Measurements from ENCODE around the gene CADM3. TPM values are rescaled to one million over a fixed set of nuclear protein-coding genes. Genes with fewer than 3 reads are reported as not detected.

The CADM3 gene
- total and polyA plus RNA-seq, 2 experiments from 2014 or later = 0.37 to 0.77 TPM

- H3K36me3 ChIP-seq (replicated peaks; ENCODE audit: insufficient read depth, low read depth) = no peaks in the 10 kb centered on the region
- 3% methylated on average over 3 of the region's 3 CpGs for WGBS (ENCODE audit: low lambda C conversion rate, missing lambda C conversion rate)
- no peaks in the 10 kb centered on the region for H4K20me1 ChIP-seq (ENCODE audit: insufficient read depth, poor library complexity, severe bottlenecking)
- no peaks in the 10 kb centered on the region for H3K9me3 ChIP-seq (ENCODE audit: low read depth)
- H2AFZ ChIP-seq = no peak overlapping the region
- no peak overlapping the region for H3K4me3 ChIP-seq
- peaks cover 48% of the 10 kb centered on the region for H3K27me3 ChIP-seq
- no peaks in the 10 kb centered on the region for H3K4me1 ChIP-seq (ENCODE audit: insufficient read depth)
- TF ChIP-seq CTCF (IDR thresholded peaks at IDR 0.05; ENCODE audit: poor library complexity) (no peak), EZH2phosphoT487 (IDR thresholded peaks at IDR 0.05; ENCODE audit: low read depth, severe bottlenecking, unreplicated experiment) (no peak), EZH2 (IDR thresholded peaks at IDR 0.05; ENCODE audit: borderline replicate concordance) (no peak)
- H3K27ac ChIP-seq = no peak overlapping the region
- H3K4me2 ChIP-seq = peak overlapping the region; percentile 76
- DNase-seq (ENCODE audit: low spot score) = no peak
- no peaks in the 10 kb centered on the region for H3K9me2 ChIP-seq (replicated peaks; ENCODE audit: insufficient read depth)
- H3K79me2 ChIP-seq = no peaks in the 10 kb centered on the region
Measured at GRCh38 chr1:159187033-159187432, 15.6 kb downstream of the CADM3 start.

DNA sequence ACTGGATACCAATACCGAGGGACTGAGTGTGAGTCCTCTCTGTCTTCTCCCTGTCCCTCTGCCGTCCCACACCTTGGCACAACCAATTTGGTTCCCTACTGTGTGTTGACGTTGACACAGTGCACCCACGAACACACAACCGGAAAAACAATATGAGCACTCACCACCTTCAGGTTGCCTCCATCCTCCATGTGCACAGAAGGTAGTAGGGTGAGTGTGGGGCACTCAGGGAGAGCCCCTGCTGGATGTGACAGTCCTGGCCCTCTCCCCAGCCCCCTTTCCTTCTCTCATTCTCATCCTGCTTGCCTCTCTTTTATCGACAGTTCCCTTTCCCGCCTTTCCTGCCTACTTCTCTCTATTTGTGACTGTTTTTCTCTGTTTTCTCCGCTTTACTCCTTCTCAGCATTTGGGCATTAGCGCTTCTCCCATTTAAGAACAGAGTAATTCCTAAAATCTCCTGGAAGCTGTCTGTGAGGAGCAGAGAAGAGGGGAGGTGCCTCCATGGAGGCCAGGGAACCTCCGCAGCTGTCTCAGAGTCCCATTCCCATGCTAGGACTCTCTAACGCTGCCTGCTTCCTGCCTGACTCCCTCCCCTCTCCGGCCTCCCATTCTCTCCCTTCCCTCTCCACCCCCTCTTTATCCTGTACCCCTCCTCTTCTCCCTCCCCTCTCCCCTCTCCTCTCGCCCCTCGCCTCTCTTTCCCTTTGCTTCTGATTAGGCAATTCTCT lies 16.4 kb downstream of the CADM3 start:
- Histone ChIP-seq H3K4me1 (ENCODE audit: insufficient read depth) (no peaks in the 10 kb centered on the region), H3K79me2 (no peaks in the 10 kb centered on the region), H3K27me3 (peaks cover 48% of the 10 kb centered on the region), H3K27ac (no peak overlapping the region), H3K9me2 (replicated peaks; ENCODE audit: insufficient read depth) (no peaks in the 10 kb centered on the region), H3K4me2 (peak overlapping the region; percentile 76), H4K20me1 (ENCODE audit: insufficient read depth, poor library complexity, severe bottlenecking) (no peaks in the 10 kb centered on the region), H3K4me3 (no peak overlapping the region), H3K36me3 (replicated peaks; ENCODE audit: insufficient read depth, low read depth) (no peaks in the 10 kb centered on the region), H2AFZ (peak overlapping the region; percentile 49), H3K9me3 (ENCODE audit: low read depth) (no peaks in the 10 kb centered on the region)
- DNase-seq (ENCODE audit: low spot score) = no peak
- 8% methylated on average over 11 of the region's 14 CpGs for WGBS (ENCODE audit: low lambda C conversion rate, missing lambda C conversion rate)
- TF ChIP-seq EZH2 (IDR thresholded peaks at IDR 0.05; ENCODE audit: borderline replicate concordance) (no peak), EZH2phosphoT487 (IDR thresholded peaks at IDR 0.05; ENCODE audit: low read depth, severe bottlenecking, unreplicated experiment) (no peak), CTCF (IDR thresholded peaks at IDR 0.05; ENCODE audit: poor library complexity) (no peak)

DNA sequence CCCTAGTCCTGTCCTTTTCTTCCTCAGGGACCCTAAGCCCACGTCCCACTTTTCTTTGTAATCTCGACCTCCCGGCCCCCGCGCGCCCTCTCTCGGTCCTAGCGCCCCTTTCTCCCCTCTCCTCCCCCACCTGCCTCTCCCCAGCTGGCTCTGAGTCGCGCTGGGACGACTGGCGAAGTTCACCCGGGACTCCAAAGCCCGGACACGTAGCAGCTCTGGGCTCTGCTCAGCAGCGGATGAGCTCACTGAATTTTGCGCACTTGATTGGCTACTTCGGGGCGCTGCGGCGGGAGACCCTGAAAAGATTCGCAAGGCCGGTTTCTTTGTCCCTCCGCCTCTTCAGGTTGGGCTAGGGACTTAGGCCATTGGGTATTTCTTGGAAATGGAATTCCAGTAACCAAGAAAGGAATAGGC lies 17.0 kb downstream of the CADM3 start:
- Histone ChIP-seq H3K9me2 (replicated peaks; ENCODE audit: insufficient read depth) (no peaks in the 10 kb centered on the region), H3K79me2 (no peaks in the 10 kb centered on the region), H3K4me3 (no peak overlapping the region), H3K4me2 (peak overlapping the region; percentile 76), H2AFZ (no peak overlapping the region), H3K9me3 (ENCODE audit: low read depth) (no peaks in the 10 kb centered on the region), H3K27ac (no peak overlapping the region), H3K27me3 (peaks cover 48% of the 10 kb centered on the region), H4K20me1 (ENCODE audit: insufficient read depth, poor library complexity, severe bottlenecking) (no peaks in the 10 kb centered on the region), H3K4me1 (ENCODE audit: insufficient read depth) (no peaks in the 10 kb centered on the region), H3K36me3 (replicated peaks; ENCODE audit: insufficient read depth, low read depth) (no peaks in the 10 kb centered on the region)
- peak; percentile 74 for DNase-seq (ENCODE audit: low spot score)
- WGBS (ENCODE audit: low lambda C conversion rate, missing lambda C conversion rate) = under 1% methylated on average over 22 of the region's 24 CpGs
- TF ChIP-seq CTCF (IDR thresholded peaks at IDR 0.05; ENCODE audit: poor library complexity) (no peak), EZH2phosphoT487 (IDR thresholded peaks at IDR 0.05; ENCODE audit: low read depth, severe bottlenecking, unreplicated experiment) (no peak), EZH2 (IDR thresholded peaks at IDR 0.05; ENCODE audit: borderline replicate concordance) (no peak)
